Muscle layer of duodenum (tissue), 2 donors: Measurements from ENCODE around the gene MED27.

Experiments
- H3K27ac ChIP-seq: one replicate; pipeline ENCODE4 v1.7.0; 2013; ENCODE audit warnings: mild to moderate bottlenecking, low read length
- H3K27me3 ChIP-seq: one replicate; pipeline ENCODE4 v1.7.0; 2013; ENCODE audit warnings: low read depth, mild to moderate bottlenecking, control low read depth, low read length
- H3K36me3 ChIP-seq, 2 donors: one replicate each; pipeline ENCODE4 v1.7.0; 2013; ENCODE audit warnings: low read length in 2 of 2, control low read depth in 1 of 2, mild to moderate bottlenecking in 1 of 2; ENCODE audit not compliant: insufficient read depth in 2 of 2, control insufficient read depth in 1 of 2
- H3K4me1 ChIP-seq, 2 donors: one replicate each; pipeline ENCODE4 v1.7.0; 2013; ENCODE audit warnings: low read length in 2 of 2, mild to moderate bottlenecking in 2 of 2, control low read depth in 1 of 2, moderate library complexity in 1 of 2; ENCODE audit not compliant: insufficient read depth in 2 of 2, control insufficient read depth in 1 of 2
- H3K4me3 ChIP-seq, 2 donors: one replicate each; pipeline ENCODE4 v1.7.0; 2013; ENCODE audit warnings: low read length in 2 of 2, low read depth in 1 of 2, mild to moderate bottlenecking in 1 of 2
- H3K9me3 ChIP-seq, 2 donors: one replicate each; pipeline ENCODE4 v1.7.0; 2013; ENCODE audit warnings: low read length in 2 of 2, control low read depth in 1 of 2, mild to moderate bottlenecking in 1 of 2; ENCODE audit not compliant: control insufficient read depth in 1 of 2
- donor health status: healthy.

Gene MED27, protein sequence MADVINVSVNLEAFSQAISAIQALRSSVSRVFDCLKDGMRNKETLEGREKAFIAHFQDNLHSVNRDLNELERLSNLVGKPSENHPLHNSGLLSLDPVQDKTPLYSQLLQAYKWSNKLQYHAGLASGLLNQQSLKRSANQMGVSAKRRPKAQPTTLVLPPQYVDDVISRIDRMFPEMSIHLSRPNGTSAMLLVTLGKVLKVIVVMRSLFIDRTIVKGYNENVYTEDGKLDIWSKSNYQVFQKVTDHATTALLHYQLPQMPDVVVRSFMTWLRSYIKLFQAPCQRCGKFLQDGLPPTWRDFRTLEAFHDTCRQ

DNA sequence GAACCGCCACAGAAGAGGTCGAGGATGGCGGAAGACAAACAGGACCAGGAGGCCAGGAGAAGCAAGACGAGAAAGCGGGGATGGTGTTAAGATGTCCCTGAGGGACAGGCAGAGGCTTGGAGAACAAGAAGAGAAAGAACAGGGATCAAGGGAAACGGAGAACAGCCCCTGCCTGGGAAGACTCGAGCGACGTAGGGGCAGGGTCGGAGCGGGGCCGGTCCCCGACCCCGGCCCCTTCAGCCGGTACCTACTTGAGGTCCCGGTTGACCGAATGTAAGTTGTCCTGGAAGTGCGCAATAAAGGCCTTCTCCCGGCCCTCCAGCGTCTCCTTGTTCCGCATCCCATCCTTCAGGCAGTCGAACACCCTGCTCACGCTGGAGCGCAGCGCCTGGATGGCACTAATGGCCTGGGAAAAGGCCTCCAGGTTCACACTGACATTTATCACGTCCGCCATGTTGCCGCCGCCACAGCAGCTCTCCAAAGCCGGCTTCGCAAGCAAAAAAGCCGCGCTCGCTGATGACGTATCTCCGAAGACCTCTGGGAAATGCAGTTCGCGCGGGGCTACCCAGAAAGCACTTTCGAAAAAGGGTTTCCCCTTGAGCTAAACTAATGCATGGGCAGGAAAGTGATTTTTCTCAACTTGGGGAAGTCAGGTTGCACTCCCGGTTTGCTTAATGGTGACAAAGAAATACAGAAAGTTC, at the start of gene MED27:
TSS of gene MED27 (minus strand) at position 477 of the 701 bp plus-strand sequence. CDS start at position 454, 23 bp downstream.
- peaks cover 6 to 20% of the 10 kb centered on the region in 2 donors for H3K36me3 ChIP-seq
- no peaks in the 10 kb centered on the region for H3K9me3 ChIP-seq
- no peaks in the 10 kb centered on the region for H3K27me3 ChIP-seq
- H3K4me3 ChIP-seq, result peak within 1 kb of the TSS; percentile 78 to 97
- peak within 1 kb of the TSS; percentile 76 for H3K27ac ChIP-seq
- H3K4me1 ChIP-seq, result peaks cover 11 to 19% of the 10 kb centered on the region in 2 donors

DNA sequence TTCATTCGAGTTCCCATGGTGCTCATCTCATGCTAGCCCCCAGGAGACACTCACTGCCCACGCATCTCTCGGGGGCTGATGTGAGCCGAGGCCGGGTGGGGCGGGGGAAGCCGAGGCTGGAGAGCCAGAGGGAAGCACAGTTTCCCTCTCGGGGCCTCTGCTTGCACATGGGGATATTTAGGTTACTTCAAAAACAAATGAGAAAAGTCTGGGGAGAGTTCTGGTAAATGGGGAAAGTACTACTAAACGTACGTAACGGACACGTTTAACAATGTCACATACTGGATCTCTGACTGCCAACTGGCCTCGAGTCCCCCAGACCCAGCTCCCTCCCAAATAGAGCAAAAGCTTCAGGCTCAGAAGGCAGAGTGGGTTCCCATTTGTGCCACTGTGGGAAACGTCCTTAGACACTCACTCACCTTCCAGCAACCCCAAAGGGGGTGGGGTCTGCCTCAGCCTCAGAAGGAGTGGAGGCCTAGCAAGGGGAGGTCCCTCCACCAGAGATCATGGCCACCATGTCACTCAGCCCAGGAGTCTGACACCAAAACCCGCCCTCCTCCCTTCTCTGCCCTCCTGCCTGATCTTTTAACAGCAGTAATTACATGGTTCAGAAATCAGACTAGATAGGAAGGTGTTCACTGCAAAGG, 48.3 kb upstream of the MED27 start:
- Histone ChIP-seq H3K27ac (no peak overlapping the region), H3K27me3 (peaks cover 6% of the 10 kb centered on the region), H3K4me3 (no peak overlapping the region), H3K36me3 (no peaks in the 10 kb centered on the region), H3K9me3 (no peaks in the 10 kb centered on the region), H3K4me1 (no peaks in the 10 kb centered on the region)

DNA sequence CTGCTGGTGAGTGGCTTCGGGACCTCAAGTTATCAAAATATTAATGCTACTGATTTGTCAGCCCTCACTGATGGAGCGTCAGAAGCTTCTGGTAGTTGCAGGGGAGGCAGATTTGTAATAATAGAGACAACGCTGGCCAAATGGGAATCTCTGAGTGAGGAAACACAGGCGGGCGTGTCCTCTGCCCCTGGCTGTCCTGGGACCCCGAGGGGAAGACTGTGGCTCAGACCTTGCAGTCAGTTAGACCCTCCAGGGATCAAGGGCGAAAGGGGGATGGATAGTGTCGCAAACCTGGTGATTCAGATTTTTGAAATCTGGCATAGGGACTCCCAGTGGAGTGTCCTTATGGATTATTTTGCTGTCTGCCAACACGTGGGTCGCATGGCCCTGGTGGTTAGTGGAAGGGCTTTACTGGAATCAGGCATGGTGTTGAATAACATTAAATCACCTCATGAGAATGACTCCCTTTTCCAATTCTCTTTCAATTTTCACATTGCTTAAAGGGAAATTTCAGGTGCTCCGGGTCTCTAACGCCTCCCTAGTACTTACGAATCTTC, 47.1 kb upstream of the MED27 start:
- Histone ChIP-seq H3K4me1 (no peaks in the 10 kb centered on the region), H3K27me3 (peaks cover 6% of the 10 kb centered on the region), H3K36me3 (no peaks in the 10 kb centered on the region), H3K27ac (no peak overlapping the region), H3K9me3 (no peaks in the 10 kb centered on the region), H3K4me3 (no peak overlapping the region)

DNA sequence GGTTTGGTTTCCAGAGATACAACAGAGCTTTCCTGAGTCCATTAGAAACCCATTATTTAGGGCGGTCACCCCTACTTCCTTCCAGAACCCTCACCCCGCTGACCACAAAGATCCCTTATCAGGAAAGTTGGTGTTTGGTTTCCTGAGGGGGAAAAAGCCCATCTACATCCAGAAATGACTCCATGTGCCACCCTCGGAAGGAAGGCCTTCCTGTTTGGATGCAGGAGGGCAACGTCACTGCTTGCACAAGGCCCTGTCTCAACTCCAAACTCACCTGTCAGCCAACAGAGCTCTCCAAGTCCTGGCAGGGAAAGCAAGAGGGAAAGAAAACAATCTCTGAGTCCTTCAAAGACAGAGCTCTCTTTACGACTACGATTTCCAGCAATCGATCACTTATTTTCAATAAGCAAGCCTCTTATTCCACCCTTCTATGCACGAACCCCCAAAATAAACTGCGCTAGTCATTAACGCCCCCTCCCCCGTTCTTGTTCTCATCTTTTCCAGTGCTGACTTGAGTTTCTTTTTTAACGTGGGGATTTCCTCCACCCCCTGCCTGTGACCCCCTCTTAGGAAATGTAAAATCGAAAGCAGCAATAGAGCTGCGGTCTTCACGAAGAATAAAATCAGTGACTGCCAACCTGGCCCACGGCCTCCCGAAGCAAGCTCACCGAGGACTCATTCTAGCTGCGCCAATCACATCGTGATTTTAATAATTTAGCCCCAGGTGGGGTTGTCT, 46.4 kb upstream of the MED27 start:
- Histone ChIP-seq H3K4me3 (no peak overlapping the region), H3K4me1 (no peaks in the 10 kb centered on the region), H3K36me3 (no peaks in the 10 kb centered on the region), H3K27me3 (peaks cover 6% of the 10 kb centered on the region), H3K9me3 (no peaks in the 10 kb centered on the region), H3K27ac (no peak overlapping the region)

DNA sequence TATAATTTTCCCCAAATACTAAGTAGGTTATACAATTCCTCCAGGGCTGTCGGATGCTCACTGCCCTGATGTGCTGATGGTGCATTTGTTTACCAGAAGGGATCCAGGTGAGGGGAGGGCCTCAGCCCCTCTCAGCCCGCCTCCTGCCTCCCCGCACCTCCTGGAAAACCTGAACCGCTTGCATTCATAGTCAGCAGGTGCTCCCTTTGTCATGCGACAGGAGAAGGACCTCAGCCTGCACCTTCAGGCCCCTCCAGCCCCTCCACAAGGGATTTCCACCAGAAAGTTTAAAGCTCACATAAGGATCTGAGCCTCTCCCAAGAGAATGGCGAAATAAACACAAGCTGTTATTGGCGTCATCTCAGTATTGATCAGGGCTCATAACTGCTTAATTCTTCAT, 45.7 kb upstream of the MED27 start:
- H3K27me3 ChIP-seq, result peaks cover 6% of the 10 kb centered on the region
- no peak overlapping the region for H3K4me3 ChIP-seq

DNA sequence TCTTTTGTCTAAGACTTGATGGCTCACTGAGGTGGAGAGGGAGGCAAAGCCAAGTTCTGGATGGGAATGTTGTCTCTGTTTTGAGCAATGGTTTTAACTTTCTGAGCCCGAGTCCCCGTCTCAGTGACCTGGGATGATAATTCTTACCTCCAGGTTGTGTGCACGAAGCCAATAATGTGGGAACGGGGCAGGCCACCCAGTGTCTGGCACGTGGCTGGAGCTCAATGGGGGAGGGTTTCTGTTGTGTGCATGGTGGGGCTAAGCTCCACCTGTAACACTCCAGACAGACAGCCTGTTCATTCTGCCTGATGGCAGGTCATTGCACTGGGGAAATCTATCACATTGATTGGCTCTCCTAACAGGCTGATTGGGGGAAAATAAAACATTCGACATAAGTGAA, 45.1 kb upstream of the MED27 start:
- Histone ChIP-seq H3K4me1 (no peaks in the 10 kb centered on the region), H3K9me3 (no peaks in the 10 kb centered on the region), H3K27me3 (peaks cover 6% of the 10 kb centered on the region), H3K36me3 (no peaks in the 10 kb centered on the region), H3K27ac (no peak overlapping the region), H3K4me3 (no peak overlapping the region)

More for the DNA sequence above, 45.7 kb upstream of the MED27 start:
- Histone ChIP-seq H3K36me3 (no peaks in the 10 kb centered on the region), H3K27ac (no peak overlapping the region), H3K4me1 (no peaks in the 10 kb centered on the region), H3K9me3 (no peaks in the 10 kb centered on the region)

DNA sequence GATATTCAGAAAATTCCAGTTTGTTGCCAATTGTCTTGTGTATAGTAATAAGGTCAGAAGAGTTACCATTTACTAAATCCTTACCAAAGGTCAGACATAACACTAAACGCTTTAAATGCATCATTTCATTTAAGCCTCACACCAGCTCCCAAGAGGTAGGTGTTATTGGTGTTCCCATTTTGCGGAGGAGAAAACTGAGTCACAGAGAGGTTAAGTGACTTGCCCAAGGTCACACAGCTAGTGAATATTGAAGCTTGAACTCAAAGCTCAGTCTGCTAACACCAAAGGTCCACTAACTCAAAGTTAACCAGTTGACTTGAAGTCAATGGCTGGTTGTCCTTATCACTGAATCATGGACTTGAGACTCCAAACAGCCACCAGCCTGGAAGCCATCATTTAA, 41.4 kb upstream of the MED27 start:
- H3K27me3 ChIP-seq, result no peaks in the 10 kb centered on the region
- no peaks in the 10 kb centered on the region for H3K36me3 ChIP-seq
- no peak overlapping the region for H3K4me3 ChIP-seq
- H3K9me3 ChIP-seq, result no peaks in the 10 kb centered on the region
- H3K27ac ChIP-seq, result no peak overlapping the region
- H3K4me1 ChIP-seq, result no peaks in the 10 kb centered on the region

DNA sequence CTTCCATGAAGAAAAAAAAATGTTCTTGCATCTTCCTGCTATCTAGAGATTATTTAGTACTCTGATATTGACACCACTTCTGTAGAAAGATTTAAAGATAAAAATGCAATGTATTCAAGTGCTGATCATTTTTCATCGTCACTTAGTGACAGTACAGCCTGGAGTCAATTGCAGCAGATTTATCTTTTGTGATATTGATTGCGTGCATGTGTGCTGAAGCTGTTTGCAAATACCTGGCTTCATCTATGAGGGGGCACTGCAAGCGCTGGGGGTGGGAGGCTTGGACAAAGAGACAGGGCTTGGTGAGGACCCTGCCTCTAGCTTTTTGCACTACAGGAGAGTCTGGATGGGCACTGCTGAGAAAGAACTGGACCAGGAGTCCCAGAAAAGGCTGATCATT, 38.0 kb upstream of the MED27 start:
- Histone ChIP-seq H3K36me3 (no peaks in the 10 kb centered on the region), H3K27ac (no peak overlapping the region), H3K4me1 (no peaks in the 10 kb centered on the region), H3K4me3 (no peak overlapping the region), H3K27me3 (no peaks in the 10 kb centered on the region), H3K9me3 (no peaks in the 10 kb centered on the region)

DNA sequence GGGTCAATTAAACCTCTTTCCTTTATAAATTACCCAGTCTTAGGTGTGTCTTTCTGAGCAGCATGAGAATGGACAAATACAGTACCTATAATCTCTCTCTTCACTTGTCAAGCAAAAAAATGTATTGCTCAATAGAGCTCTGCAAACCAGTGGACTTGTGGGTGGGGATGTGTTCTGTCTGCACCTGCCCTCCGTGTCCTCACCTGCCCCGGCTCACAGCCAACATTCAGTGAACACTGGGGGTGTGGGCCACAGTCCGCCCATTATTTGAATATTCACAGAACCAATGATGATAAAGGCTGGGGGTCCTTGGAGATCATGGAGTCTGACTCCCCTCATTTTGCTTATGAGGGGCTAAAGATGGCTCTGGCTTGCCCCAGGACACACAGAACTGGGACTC, 36.9 kb upstream of the MED27 start:
- no peaks in the 10 kb centered on the region for H3K9me3 ChIP-seq
- H3K4me3 ChIP-seq, result no peak overlapping the region
- H3K27me3 ChIP-seq, result no peaks in the 10 kb centered on the region
- no peaks in the 10 kb centered on the region for H3K36me3 ChIP-seq
- no peak overlapping the region for H3K27ac ChIP-seq
- H3K4me1 ChIP-seq, result no peaks in the 10 kb centered on the region

DNA sequence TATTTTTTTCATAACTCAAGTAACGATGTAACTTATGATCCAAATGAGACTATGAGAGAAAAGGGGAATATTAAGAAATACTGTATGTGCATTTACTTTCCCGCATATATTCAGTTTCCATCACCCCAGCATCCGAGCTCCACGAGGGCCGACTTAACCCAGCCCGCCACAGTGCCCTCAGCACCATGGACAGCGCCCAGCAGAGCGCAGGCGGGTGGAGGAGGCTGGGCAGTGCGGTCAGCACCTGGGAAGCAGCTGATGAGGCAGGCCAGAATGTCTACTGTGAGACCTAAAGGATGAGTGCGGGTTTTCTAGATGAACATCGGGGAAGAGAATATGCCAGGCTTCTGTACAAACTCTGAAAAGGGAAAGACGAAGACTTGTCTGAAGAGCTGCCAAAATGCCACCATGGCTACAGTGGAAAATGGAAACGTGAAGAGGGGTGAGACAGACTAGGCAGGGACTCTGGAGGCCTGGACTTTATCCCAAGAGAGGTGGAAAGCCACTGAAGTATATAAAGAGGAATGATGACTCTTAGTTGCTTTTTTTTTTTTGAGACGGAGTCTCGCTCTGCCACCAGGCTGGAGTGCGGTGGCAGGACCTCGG, 34.5 kb upstream of the MED27 start:
- Histone ChIP-seq H3K36me3 (no peaks in the 10 kb centered on the region), H3K9me3 (no peaks in the 10 kb centered on the region), H3K4me3 (no peak overlapping the region), H3K27me3 (no peaks in the 10 kb centered on the region), H3K27ac (no peak overlapping the region), H3K4me1 (no peaks in the 10 kb centered on the region)
